Camera-type eye (tissue), 1 donor: Measurements from ENCODE around the gene PTPRS. TPM values are rescaled to one million over a fixed set of nuclear protein-coding genes. Genes with fewer than 3 reads are reported as not detected.

Experiments
- total RNA-seq: library from RNA; depleted of rRNA; stranded (reverse); fragments of >200 nt; gene quantifications from one replicate; pipeline ENCODE4 v1.2.3, GENCODE V29; 2014

Gene PTPRS
- total RNA-seq = 324 TPM

DNA sequence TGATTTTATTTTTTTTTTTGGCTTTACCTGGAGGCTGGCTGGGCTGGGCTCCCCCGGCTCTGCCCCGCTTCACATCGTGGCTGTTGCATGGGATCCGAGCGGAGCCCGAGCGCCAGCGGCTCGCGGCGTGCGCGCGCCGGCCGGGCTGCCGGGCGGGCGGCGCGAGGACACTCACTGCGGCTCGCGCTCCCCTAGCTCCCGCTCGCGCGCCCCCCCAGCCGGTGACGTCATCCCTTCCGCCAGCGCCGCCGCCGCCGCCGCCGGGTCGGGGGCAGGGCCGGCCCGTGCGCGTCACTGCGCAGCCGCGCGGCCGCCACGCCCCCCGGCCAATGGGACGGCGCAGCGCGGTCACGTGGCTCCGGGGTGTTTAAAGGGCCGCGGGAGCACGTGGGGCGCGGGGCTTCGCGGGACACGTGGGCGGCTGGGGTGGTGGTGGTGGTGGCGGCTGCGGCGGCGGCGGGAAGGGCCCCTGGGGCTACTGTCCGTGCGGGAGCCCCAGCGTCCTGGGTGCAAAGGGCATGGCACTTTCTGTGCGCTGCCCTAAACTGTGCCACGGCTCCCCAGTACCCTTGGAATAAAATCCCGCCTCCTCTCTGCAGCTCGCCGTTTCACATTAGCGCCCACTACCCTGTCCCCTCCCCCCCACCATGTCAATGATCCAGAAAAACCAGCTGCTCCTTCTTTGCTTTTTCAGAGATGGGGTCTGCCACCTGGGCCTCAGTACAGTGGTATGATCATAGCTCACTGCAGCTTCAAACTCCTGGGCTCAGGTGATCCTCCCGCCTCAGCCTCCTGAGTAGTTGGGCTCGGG, at the start of gene PTPRS:
Gene PTPRS, minus strand, starts transcription at position 176 of the 811 bp plus-strand sequence. CDS start 54,672 bp downstream, outside the sequence.

Other genes with a start within 250 kb of the PTPRS start
- gene ZNRF4, start 114.6 kb upstream of the PTPRS start, total RNA-seq = not detected
- 4.8 TPM for gene TINCR, start 227.1 kb upstream of the PTPRS start, total RNA-seq